Activated CD4-positive, CD25-positive, alpha-beta regulatory T cell (primary cell): ENCODE data around the gene AMDHD2.
"Not testable (repeated sequence)": the region's sequence is repeated elsewhere in the genome, so short reads cannot be mapped to it uniquely, and the experiment has no call there.

Source experiments
- DNase-seq, 4 experiments: peaks; one replicate each; lab custom pipeline; 2025; lab: John Stamatoyannopoulos, UW

AMDHD2 gene

GRCh38 chr16:2520097-2520783 lies at the start of gene AMDHD2:
Gene AMDHD2 (plus strand): TSS chr16:2520371. CDS start chr16:2520459, 88 bp downstream.
- peak; percentile 75 to 87 (median 82) for DNase-seq

- DNase-seq: no peak
Observed at GRCh38 chr16:2470603-2471015, 49.6 kb upstream of the AMDHD2 start.

- DNase-seq: no peak
Observed at GRCh38 chr16:2471016-2471652, 49.0 kb upstream of the AMDHD2 start, which contains the start of gene NTN3. Gene NTN3 (plus strand): TSS chr16:2471297. CDS start chr16:2471702, 405 bp downstream.

- no peak for DNase-seq
Observed at GRCh38 chr16:2471653-2472487, 48.3 kb upstream of the AMDHD2 start.

GRCh38 chr16:2472488-2472864 lies 47.7 kb upstream of the AMDHD2 start:
- DNase-seq: no peak

GRCh38 chr16:2472885-2473445 lies 47.2 kb upstream of the AMDHD2 start:
- DNase-seq: no peak

GRCh38 chr16:2473446-2473926 lies 46.7 kb upstream of the AMDHD2 start:
- no peak for DNase-seq

- DNase-seq: peak in 2 of 4 experiments; percentile 37 to 39
Observed at GRCh38 chr16:2473999-2474876, 45.9 kb upstream of the AMDHD2 start.

GRCh38 chr16:2474877-2475412 lies 45.2 kb upstream of the AMDHD2 start, which contains the start of gene TBC1D24:
Gene TBC1D24 (plus strand): TSS chr16:2475127. CDS start chr16:2496149, 21,022 bp downstream.
- DNase-seq: peak; percentile 54 to 77 (median 58)

GRCh38 chr16:2475413-2476344 lies 44.5 kb upstream of the AMDHD2 start:
- DNase-seq: no peak

- DNase-seq: no peak
Observed at GRCh38 chr16:2476345-2476720, 43.8 kb upstream of the AMDHD2 start.

- DNase-seq: no peak
Observed at GRCh38 chr16:2476741-2477140, 43.4 kb upstream of the AMDHD2 start.

- DNase-seq: no peak
Observed at GRCh38 chr16:2477327-2477726, 42.8 kb upstream of the AMDHD2 start.

- no peak for DNase-seq
Observed at GRCh38 chr16:2478279-2478678, 41.9 kb upstream of the AMDHD2 start.

- DNase-seq: not testable (repeated sequence)
Observed at GRCh38 chr16:2479996-2480395, 40.2 kb upstream of the AMDHD2 start.

GRCh38 chr16:2480948-2481347 lies 39.2 kb upstream of the AMDHD2 start:
- no peak for DNase-seq

- DNase-seq: no peak
Observed at GRCh38 chr16:2481676-2482075, 38.5 kb upstream of the AMDHD2 start.

- DNase-seq: no peak
Observed at GRCh38 chr16:2482249-2482648, 37.9 kb upstream of the AMDHD2 start.

- DNase-seq: no peak
Observed at GRCh38 chr16:2482708-2483534, 37.2 kb upstream of the AMDHD2 start.
